Stimulated activated CD8-positive, alpha-beta memory T cell treated with anti-CD3 and anti-CD28 coated beads, Interleukin-15, amount 100 ng/mL, for 48 hours (primary cell): ENCODE data around the gene ZMAT2.
A peak's percentile ranks its signal among the peaks of the same experiment; 100 is the strongest.
"Not testable (repeated sequence)": the region's sequence is repeated elsewhere in the genome, so short reads cannot be mapped to it uniquely, and the experiment has no call there.

Experiments
- DNase-seq, 2 donors: peaks; one replicate each; pipeline ENCODE4 v3.0.0-alpha.2; 2020; ENCODE audit warnings: low read depth in 2 of 2

The ZMAT2 gene, protein sequence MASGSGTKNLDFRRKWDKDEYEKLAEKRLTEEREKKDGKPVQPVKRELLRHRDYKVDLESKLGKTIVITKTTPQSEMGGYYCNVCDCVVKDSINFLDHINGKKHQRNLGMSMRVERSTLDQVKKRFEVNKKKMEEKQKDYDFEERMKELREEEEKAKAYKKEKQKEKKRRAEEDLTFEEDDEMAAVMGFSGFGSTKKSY

DNA sequence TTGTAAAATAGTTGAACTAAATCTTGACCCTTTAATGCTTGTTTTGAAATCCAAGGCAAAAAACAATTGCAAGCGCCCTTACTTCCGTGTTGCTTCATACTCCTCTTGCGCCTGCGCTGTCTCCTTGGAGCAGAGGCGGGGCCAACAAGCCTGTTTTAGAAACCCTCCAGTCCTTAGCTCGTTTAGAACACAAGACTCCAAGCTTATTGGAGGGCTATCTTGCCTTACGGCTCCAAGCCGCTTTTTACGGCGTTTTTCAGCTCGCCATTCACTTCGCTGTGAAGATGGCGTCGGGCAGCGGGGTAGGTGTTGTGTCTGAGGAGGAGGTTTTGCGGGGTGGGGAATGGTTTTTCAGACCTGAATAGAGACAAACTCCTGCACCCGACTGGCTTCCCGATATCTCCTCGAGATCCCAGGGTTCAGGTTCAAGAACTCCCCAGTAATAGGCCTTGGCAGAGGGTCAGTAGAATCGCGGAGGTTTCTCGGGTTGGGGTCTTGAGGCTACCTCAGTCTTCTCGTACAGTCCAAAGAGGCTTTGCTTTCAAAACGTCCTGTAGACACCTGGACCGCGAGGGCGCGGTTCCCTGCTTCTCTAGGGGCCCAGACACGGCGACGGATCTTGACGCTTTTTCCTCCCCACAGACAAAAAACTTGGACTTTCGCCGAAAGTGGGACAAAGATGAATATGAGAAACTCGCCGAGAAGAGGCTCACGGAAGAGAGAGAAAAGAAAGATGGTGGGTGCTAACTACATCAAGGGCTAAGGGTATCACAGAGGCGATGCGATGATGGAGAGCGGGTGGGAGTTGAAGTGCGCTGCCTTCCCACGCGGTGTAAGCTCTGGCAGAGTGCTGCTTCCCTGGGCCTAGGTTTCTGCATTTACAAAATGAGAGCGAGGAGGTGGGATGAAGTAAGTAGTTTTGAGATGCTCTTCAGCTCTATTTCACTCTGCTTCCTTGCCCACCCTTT lies at the start of gene ZMAT2:
ZMAT2 (plus strand) TSS at position 271 of the 968 bp plus-strand sequence; CDS start at position 285, 14 bp downstream.
- peak; percentile 85 to 86 for DNase-seq

DNA sequence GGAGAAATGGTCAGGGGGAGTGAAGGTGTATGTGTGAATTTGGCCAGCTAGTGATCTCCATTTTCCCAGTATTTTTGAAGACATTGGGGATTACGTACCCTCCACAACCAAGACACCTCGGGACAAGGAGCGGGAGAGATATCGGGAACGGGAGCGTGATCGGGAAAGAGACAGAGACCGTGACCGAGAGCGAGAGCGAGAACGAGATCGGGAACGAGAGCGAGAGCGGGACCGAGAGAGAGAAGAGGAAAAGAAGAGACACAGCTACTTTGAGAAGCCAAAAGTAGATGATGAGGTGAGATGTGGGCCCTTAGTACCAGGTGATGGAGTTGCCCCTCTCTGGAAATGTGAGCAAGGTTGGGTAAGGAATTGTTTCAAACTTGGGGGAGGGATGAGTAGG lies 41.4 kb upstream of the ZMAT2 start:
- DNase-seq: no peak

DNA sequence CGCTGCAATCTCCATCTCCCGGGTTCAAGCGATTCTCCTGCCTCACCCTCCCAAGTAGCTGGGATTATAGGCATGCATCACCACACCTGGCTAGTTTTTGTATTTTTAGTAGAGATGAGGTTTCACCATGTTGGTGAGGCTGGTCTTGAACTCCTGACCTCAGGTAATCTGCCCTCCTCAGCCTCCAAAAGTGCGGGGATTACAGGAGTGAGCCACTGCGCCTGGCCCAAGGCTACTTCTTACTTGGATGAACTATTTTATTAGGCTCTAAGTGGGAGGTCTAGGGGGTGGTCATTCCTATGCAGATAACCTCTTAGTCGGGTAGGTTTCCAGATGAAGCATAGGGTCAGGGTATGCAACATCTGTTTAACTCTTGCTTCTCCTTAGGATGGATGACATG lies 39.9 kb upstream of the ZMAT2 start:
- not testable (repeated sequence) for DNase-seq

DNA sequence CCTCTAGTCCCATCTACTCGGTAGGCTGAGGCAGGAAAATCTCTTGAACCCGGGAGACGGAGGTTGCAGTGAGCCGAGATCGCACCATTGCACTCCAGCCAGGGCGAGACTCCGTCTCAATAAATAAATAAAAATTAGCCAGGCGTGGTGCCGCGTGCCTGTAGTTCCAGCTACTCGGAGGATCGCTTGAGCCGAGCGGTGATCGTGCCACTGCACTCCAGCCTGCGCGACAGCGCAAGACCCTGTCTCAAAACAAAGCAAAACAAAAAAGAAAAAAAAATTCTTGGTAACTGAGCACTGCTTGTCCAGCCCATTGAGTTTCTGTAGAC lies 36.3 kb upstream of the ZMAT2 start:
- DNase-seq: no peak

DNA sequence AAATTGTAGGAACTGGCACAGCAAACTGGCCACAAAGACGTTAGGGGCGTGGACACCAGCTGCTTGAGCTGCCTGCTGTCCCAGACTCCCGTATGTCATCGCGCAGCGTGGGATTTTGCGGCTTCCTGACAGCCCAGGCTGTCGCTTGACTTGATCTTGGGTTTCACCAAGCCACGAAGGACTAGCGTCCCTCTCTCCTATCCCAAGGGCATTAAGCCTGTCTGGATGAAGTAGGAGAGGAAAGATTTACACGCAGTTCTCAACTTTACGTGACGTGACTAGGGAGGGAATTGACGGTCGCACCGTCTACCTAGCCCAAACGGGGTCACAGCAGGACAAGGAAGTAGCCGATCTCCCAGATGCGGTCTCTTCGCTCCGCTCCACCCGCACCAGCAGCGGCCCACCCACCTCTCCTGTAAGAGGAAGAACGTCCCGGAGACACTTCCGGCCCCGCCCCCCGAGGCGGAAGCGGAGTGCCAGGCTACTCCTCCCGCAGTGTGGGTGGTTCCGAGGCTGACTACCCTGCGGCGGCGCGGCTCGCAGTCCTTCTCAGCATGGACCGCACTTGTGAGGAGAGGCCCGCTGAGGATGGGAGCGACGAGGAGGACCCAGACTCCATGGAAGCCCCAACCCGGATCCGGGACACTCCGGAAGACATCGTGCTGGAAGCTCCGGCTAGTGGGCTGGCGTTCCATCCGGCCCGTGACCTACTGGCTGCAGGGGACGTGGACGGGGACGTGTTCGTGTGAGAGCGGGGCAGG lies 35.7 kb upstream of the ZMAT2 start, which contains the start of gene WDR55:
WDR55 (plus strand) TSS at position 546 of the 761 bp plus-strand sequence; CDS start at position 555, 9 bp downstream.
- peak; percentile 94 to 96 for DNase-seq

DNA sequence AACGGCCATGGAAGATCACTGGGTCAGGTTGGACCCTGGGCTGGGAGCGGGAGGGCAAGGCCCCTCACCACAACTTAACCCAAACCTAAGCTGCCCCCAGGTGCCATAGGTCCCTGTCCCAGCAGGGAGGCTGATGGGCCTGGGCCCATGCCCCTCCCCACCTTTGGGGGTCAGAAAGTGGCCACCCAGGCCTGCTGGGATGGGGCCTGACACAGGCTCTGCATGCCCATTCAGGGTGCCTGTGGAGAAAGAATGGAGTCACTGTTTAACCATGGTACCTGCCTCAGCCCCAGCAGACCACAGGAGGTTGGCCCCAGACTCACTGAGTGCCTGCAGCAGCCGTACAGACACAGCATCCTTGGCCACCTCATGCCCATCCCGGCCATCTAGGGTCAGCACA lies 29.2 kb upstream of the ZMAT2 start:
- DNase-seq: not testable (repeated sequence)

DNA sequence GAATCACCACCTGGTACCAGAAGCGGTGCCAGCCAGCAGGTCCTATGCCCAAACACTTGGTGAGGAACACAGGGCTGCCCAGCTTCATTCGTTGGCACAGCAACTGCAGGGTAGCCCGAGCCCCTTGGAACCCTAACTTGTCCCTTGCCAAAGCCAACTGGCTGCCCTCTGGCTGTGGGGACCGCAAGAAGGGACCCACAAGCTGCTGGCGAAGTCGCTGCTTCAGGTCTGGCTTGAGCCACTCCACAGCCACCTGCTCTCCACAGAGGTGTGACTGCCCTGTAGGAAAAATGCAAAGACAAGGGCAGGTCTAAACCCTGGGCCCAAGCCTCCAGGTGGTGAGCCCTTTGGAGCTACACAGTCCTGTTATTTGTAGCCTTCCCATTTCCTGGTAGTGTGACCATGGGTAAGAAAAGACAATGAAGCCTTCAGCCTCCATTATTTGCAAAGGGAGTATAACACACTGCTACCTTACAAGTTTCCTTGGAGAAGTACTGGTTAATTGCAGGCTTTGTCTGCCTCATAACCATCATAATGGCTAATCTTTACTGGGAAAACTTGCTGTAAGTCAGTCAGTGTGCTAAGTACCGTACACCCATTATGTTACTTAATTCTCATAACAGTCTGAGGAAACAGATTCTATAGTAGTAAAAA lies 28.6 kb upstream of the ZMAT2 start:
- DNase-seq: no peak

DNA sequence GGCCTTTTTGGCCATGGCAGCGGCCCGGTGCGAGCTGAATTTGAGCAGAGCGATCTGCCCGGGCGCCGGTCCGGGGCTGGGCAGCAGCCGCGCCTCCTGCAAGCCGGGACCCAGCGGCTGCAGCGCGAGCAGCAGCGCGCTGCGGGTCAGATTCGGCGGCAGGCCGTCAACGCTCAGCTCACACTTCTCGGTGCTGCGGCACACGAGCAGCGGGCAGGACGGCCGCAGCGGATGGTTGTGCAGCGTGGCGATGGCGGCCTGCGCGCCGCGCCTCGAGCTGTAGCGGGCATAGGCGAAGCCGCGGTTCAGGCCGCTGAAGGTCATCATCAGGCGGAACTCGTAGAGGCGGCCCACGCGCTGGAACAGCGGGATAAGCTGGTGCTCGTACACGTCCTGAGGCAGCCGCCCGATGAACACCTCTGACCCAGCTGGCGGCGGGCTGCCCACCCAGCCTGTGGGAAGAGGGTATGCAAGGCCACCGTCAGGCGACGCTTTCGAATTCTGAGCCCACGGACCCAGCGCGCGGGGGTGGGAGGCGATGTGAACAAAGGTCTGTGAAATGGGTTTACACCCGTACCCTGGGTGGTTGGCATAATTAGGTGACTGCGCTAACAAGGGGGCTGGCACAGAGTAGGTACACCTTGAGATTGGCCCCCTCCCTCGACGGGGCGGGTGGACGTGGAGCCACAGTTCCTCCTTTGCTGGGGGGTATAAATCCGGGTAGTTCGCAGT lies 27.6 kb upstream of the ZMAT2 start:
- no peak for DNase-seq

DNA sequence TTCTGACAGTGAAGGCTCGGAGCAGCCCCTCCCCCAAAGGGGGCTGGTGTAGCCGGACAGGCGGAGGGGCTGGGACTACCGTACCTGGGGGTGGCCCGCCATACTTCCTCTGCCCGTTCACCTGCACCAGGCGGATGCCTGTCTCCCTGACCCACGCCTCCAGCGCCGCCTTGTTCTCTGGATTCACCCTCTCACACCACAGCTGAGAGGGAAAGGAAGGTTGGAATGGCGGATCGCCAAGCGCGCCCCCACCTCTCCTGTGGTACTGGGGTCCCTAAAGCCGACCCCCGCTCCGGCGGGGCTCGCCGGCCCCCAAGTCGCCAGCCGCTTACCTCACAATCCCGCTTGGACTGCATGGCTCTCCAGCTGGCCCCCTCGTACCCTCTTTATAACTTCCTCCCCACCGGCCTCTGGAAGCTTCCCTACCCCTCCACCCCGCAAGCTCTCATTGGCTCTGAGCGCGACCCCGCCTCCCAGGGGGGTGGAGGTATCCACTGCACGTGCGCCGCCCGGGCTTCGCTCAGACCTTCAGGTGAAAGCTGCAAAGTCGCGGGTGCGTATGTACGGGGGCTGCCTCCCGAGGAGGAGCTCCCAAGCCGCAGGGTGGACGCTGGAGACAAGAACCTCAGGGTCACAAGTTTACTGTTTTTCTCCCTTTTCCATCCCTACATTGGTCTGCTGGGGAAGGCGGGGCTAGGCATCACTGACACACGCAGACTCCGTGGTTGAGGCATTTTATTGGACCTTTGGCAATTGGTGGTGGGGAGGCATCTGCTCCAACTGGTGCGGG lies 26.9 kb upstream of the ZMAT2 start, which contains the start of gene DND1:
DND1 (minus strand) TSS at position 390 of the 790 bp plus-strand sequence; CDS start at position 356, 34 bp downstream.
- no peak for DNase-seq

DNA sequence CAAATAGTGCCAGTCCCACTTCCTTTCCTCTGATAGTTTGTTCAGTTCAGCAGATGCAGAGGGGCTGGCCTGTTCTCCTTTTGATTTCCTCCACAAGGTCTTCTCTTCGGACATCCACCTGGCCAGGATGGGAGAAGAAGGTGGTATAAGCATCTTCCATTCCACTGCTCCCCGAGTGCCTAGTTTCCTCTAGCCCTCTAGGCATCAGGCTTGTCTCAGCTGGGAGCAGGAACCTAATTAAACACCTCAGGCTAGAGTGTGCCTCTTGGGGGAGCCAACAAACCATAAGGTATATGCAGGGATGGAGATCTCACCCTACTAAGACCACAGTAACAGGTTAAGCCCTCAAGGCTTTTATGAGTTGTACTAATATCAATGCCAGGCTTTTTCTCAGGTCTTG lies 26.0 kb upstream of the ZMAT2 start:
- DNase-seq: no peak

DNA sequence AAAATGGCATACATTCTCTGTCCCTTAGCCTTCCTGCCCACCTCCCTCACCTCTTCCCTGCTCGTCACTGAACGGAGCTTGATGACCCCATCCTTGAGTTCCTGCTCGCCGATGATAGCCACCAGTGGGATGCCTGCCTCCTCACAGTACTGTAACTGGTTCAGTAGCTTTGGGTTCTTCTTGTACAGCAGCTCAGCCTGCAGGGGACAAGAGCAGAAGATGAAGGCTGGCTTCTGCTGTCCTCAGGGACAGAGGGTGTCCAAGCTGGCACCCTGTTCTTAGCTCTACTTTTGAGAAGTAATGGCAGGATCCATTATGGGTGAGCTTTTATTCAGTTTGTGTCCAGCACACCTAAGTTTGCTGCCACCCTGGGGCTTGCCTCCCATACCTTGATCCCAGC lies 25.6 kb upstream of the ZMAT2 start:
- DNase-seq: no peak

DNA sequence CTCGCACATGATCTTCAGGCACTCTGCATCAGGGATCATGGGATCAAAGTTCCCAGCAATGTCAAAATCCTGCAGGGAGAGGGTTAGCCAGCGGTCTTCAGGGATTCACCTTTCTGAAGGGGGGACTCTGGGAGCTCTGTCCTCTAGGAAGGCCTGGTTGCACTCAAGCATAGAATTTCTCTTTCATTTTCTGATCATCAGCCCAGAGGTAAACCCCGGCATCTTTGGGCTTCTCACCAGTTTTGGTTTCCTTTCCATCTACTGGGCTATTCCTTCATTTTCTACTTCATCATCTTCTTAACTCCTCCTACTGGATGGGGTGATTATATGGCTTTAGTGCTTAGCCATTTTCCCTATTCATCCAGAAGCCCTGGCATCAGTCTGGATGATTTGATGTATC lies 22.3 kb upstream of the ZMAT2 start:
- DNase-seq: no peak

DNA sequence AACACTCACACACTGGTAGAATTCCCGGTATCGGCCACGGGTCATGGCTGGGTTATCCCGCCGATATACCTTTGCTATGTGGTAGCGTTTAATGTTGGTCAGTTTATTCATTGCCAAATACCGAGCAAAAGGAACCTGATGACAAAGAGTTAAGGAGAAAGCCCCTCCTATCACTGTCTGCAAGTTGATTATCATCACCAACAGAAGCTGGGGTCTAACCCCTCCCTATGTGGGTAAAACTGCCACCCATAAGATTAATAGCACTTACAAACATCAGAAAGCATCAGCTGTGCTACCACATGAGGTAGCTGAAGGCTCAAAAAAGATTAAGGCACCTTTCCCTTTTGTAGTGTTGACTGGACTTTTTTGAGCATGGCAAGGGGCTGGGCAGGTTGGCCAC lies 21.3 kb upstream of the ZMAT2 start:
- DNase-seq: no peak

DNA sequence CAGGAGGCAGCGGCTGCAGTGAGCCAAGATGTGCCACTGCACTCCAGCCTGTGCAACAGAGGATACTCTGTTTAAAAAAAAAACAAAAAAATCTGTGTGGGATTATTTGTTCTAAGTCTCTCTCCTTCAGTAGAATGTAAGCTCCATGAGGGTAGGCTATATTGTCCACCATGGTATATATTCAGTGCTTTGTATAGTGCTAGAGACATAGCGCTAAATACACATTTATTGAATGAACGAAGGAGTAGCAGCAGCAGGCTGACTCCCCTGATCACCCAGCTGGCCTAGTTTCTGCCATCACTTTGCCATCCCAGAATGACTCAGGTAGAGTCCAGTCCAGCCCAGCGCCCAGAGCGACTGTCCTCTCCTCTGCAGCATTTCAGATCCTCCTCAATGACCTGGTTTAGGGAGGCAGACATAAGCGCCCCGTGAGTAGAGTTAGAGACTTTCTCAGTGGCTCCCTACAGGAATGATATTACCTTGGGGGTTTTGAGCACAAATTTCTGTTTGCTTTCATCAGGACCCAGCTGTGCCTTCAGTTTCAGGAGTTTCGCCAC lies 9.8 kb upstream of the ZMAT2 start:
- DNase-seq: no peak

DNA sequence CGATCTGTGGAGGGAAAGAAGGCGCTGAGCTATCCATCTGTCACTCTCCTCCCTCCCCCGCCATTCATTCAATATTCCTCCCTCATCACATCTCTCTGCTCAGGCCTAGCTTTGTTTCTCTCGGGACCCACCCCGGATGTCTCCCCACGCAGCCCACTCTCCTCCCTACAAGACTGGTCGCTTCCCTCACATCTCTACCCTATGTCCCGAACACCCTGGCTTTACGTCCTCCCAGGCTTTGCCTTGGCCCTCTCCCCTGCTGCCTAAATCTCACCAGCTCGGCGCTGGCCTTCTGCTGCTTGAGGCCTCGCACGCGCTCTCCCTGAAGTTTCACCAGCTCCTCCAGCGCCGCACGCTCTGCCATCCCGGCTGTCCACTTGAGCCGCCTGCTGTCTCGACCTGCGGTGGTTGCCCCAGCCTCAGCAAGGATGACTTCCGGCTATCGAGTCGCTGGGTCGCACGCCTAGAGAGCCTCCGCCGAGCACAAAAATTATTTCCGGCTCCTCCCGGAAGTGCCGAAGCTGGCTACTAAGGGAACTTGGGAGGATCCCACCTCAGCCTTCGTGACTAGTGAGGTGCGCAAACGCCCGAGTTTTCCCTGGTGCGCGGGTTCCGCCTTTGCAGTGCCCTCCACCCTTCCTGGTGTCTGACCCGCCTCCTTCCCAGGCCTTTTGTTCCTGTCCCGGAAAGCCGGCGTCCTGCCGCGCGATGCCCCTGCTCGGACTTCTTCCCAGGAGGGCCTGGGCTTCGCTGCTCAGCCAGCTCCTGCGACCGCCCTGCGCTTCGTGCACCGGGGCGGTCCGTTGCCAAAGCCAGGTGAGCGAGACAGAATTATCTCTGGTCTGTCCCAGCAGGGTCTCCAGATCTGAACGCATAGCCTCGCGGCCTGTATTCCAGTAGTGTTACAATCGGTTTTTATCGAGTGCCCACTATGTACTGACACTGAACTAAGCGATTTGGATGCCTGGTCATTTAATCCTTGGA lies 9.0 kb upstream of the ZMAT2 start, which contains the start of the genes HARS1 and HARS2:
HARS1 (minus strand) TSS at position 430 of the 984 bp plus-strand sequence; CDS start at position 364, 66 bp downstream.
HARS2 (plus strand) TSS at position 515 of the 984 bp plus-strand sequence; CDS start at position 709, 194 bp downstream.
- DNase-seq: peak; percentile 84 to 87

DNA sequence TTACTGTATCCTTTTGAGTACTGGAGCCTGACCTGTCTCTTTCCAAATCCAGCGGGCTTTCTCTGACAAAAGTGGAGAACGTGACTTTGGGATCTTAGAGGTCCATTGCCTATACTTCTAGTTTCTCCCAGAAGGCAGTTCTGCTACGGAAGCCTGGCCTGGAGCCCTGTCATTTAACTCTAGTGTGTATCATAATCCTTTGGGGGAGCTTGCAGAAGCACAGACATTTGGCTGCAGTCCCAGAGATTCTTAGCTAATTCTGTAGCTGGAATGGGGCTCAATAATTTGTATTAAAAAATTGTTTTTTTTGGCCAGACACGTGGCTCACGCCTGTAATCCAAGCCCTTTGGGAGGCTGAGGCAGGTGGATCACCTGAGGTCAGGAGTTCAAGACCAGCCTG lies 6.0 kb upstream of the ZMAT2 start:
- no peak for DNase-seq

DNA sequence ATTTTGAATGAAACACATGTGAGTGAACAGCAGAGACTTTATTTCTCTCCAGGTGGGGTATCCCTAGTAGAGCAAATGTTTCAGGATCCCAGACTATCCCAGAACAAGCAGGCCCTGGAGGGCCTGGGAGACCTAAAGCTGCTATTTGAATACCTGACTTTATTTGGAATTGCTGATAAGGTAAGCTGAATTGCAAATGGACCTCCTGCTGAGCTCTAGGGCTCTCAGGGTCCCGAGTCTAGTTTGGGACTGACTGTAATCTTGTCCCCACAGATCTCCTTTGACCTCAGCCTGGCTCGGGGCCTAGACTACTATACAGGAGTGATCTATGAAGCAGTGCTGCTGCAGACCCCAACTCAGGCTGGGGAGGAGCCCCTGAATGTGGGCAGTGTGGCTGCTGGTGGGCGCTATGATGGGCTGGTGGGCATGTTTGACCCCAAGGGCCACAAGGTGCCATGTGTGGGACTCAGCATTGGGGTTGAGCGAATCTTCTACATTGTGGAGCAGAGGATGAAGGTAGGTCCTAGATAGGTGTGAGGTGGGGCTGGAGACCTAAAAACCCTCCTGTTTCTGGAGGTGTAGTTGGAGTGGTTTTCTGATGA lies 3.3 kb upstream of the ZMAT2 start:
- no peak for DNase-seq

DNA sequence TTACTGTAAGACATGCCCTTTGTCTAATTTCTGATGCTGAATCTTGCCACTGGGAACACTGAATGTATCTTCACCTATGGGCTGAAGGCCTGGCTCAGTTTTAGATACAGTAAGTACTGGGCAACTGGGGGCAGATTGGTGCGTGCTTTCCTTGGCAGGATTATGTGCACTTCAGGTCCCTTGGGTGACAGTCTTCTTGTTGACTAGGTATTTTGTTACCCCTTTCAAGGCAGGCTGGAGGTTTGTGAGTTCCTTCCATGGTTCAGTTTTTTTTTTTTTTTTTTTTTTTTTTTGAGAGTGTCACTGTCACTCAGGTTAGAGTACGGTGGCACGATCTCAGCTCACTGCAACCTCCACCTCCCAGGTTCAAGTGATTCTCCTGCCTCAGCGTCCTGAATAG lies 7.6 kb downstream of the ZMAT2 start:
- DNase-seq: no peak
